NCI-H82 treated with DMSO at 0.1 percent for 48 hours (cell line): ENCODE measurements around the gene CDAN1.

Source experiments
- DNase-seq: peaks from one replicate; lab custom pipeline; 2025; ENCODE audit not compliant: unreplicated experiment; lab: John Stamatoyannopoulos, UW

CDAN1 gene

GRCh38 chr15:42735382-42736165, 1.4 kb downstream of the CDAN1 start:
- no peak for DNase-seq

- no peak for DNase-seq
Observed at GRCh38 chr15:42734076-42734672, 2.8 kb downstream of the CDAN1 start.

- DNase-seq, result no peak
Observed at GRCh38 chr15:42733027-42733426, 3.9 kb downstream of the CDAN1 start.

- no peak for DNase-seq
Observed at GRCh38 chr15:42732095-42732827, 4.7 kb downstream of the CDAN1 start.

- DNase-seq, result no peak
Observed at GRCh38 chr15:42731461-42731860, 5.5 kb downstream of the CDAN1 start.

- DNase-seq, result no peak
Observed at GRCh38 chr15:42730536-42730935, 6.4 kb downstream of the CDAN1 start.

- no peak for DNase-seq
Observed at GRCh38 chr15:42730135-42730534, 6.8 kb downstream of the CDAN1 start.

GRCh38 chr15:42729409-42729808, 7.5 kb downstream of the CDAN1 start:
- no peak for DNase-seq

- no peak for DNase-seq
Observed at GRCh38 chr15:42728972-42729371, 8.0 kb downstream of the CDAN1 start.

- no peak for DNase-seq
Observed at GRCh38 chr15:42728560-42728959, 8.4 kb downstream of the CDAN1 start.

GRCh38 chr15:42727750-42728381, 9.1 kb downstream of the CDAN1 start:
- no peak for DNase-seq

GRCh38 chr15:42726114-42726513, 10.8 kb downstream of the CDAN1 start:
- no peak for DNase-seq

GRCh38 chr15:42725331-42725903, 11.5 kb downstream of the CDAN1 start:
- DNase-seq, result no peak

GRCh38 chr15:42724276-42724675, 12.7 kb downstream of the CDAN1 start:
- DNase-seq, result no peak

- peak; percentile 9 for DNase-seq
Observed at GRCh38 chr15:42723068-42723467, 13.9 kb downstream of the CDAN1 start.

- DNase-seq, result no peak
Observed at GRCh38 chr15:42721916-42722315, 15.0 kb downstream of the CDAN1 start.

GRCh38 chr15:42721016-42721415, 15.9 kb downstream of the CDAN1 start:
- DNase-seq, result no peak

GRCh38 chr15:42720071-42720470, 16.9 kb downstream of the CDAN1 start:
- no peak for DNase-seq

GRCh38 chr15:42719043-42719442, 17.9 kb downstream of the CDAN1 start:
- DNase-seq, result no peak

GRCh38 chr15:42716626-42717025, 20.3 kb downstream of the CDAN1 start:
- DNase-seq, result no peak

GRCh38 chr15:42716125-42716524, 20.8 kb downstream of the CDAN1 start:
- DNase-seq, result no peak
